Inferior parietal cortex (tissue), 1 donor: ENCODE measurements around the gene ALKBH1.
A peak's percentile ranks its signal among the peaks of the same experiment; 100 is the strongest.
"Not testable (repeated sequence)": the region's sequence is repeated elsewhere in the genome, so short reads cannot be mapped to it uniquely, and the experiment has no call there.

ENCODE experiments used
- DNase-seq: peaks from one replicate; pipeline ENCODE4 v3.0.0-alpha.2; 2016; ENCODE audit errors: extremely low spot score

ALKBH1 gene

DNA sequence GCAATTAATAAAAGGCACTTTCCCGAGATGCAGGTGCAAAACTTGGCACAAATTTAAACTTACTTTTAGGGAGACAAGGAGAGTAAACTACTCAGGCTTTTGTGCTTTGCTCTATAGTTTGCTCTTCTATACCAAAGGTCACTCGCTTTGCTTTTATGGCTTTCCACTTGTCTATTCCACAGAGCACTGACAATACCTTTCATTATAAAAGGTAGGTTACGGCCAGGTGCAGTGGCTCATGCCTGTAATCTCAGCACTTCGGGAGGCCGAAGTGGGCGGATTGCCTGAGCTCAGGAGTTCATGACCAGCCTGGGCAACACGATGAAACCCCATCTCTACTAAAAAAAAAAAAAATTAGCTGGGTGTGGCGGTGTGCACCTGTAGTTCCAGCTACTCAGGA lies 32.9 kb downstream of the ALKBH1 start:
- DNase-seq: no peak

GRCh38 chr14:77673193-77673592 lies 34.6 kb downstream of the ALKBH1 start:
- DNase-seq: no peak

- no peak for DNase-seq
Observed at GRCh38 chr14:77667331-77667730, 40.5 kb downstream of the ALKBH1 start.

DNA sequence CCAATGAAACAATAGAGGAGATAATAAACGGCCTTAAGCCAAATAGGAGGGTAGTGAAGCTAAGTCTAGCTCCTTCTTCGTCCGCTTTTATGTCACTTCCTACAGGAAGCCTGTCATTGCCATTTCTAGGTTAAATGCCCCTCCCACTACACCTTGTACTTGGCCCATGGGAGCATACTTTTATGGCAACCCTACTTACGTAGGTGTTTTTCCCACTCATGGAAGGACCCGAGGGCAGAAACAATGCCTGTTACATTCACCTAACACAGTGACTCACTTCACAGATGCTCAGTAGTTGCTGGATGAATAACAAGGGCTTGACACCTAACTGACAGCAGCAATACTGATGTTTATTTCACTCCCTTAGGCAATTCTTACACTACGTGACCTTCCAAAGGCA lies 44.5 kb downstream of the ALKBH1 start:
- DNase-seq: no peak

DNA sequence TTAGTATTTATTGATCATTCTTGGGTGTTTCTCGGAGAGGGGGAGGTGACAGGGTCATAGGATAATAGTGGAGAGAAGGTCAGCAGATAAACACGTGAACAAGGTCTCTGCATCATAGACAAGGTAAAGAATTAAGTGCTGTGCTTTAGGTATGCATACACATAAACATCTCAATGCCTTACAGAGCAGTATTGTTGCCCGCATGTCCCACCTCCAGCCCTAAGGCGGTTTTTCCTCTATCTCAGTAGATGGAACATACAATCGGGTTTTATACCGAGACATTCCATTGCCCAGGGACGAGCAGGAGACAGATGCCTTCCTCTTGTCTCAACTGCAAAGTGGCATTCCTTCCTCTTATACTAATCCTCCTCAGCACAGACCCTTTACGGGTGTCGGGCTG lies 46.3 kb downstream of the ALKBH1 start:
- DNase-seq: not testable (repeated sequence)

DNA sequence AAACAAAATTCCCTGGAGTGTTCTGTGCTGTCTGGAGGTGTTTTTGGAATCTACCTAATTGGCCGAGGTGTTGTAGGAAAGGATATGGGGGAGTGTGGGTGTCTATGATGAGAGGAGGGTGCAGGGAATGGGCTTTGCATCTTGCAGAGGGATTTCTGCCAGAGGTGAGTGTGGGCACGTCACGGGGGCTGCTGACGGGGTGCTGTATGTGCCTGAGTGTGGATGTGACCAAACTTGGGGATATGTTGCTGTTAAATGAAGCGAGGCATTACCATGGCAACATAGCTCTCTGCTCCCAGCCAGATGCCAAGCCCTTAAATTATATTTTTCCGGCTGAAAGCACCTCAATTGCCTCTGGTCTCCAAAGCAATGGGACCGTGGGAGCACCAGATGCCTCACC lies 47.1 kb downstream of the ALKBH1 start:
- peak; percentile 38 for DNase-seq

- no peak for DNase-seq
Observed at GRCh38 chr14:77659831-77660230, 48.0 kb downstream of the ALKBH1 start.

DNA sequence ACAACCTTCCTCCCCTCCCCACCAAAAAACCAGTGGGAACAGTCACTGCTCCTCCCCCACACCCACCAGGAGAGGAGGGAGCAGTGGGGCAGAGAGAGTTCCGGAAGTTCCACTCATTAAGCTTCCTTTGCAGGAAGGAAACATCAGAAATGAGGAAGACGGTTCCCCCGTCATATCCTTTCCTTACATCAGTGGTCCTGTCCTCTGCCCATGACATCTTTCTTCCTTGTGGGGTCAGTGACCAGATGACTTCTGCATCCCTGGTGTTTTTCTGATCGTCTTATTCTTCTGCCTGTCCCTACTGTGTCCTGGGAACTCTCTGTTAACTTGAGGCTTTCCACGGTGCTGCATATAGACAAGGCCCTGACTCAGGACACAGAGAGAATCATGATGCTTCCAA lies 50.5 kb downstream of the ALKBH1 start:
- DNase-seq: no peak

- no peak for DNase-seq
Observed at GRCh38 chr14:77654001-77654441, 53.8 kb downstream of the ALKBH1 start.

DNA sequence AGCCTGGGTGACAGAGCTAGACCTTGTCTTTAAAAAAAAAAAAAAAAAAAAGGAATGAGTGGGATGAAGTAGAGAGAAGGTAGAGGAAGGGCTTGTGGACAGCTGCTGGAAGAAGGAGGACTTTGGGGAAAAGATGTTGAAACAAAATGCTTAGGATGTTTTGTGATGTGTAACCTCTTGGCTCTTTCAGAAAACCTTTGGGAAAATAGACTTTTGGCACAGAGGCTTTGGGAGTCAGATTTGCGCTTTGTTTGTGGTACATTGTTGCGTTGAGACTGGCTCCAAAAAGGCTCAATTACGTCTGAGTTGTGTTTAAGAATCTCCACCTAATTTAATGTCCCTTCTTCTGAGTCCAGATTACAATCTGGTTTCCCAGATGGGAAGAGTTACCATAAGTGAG lies 58.5 kb downstream of the ALKBH1 start:
- no peak for DNase-seq

GRCh38 chr14:77648520-77649200 lies 59.2 kb downstream of the ALKBH1 start:
- no peak for DNase-seq

DNA sequence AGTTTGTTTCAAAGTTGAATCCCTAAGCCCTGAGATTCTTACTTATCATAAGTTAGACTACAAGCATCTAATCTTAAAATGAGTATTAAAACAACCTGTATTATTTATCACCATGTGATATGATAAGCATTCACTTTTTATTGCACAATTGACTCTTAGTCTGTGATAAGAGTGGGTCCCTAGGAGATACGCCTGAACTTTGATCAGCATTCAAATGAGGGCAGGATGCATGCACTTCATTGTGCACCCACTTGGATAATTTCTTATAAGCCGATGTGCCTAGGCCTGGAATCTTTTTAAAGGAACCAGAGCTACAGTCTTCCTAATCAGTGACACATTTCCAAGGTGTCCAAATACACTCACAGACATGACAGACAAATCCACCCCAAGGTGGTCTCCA lies 60.0 kb downstream of the ALKBH1 start:
- DNase-seq: no peak

DNA sequence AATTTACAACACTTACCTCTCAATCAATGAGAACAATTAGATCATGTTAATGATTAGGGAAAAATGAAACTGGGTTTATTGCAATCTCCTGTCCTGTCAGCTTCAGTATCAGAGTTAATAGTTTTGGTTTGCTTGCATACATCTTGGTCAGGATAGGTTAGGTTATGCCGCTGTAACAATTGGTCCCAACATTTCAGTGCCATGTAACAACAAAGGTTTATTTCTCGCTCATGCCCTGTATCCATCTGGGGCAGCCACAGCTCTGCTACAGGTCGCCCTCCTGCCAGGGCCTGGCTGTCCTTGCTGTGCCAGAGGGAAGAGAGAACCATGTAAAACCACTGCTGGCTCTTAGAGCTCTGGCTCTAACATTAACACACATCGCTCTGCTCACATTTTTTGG lies 60.9 kb downstream of the ALKBH1 start:
- no peak for DNase-seq

- no peak for DNase-seq
Observed at GRCh38 chr14:77645520-77646230, 62.1 kb downstream of the ALKBH1 start.

- DNase-seq: no peak
Observed at GRCh38 chr14:77642407-77642806, 65.4 kb downstream of the ALKBH1 start.

- no peak for DNase-seq
Observed at GRCh38 chr14:77641534-77642341, 66.1 kb downstream of the ALKBH1 start.

- DNase-seq: no peak
Observed at GRCh38 chr14:77640756-77641533, 66.9 kb downstream of the ALKBH1 start.

GRCh38 chr14:77638771-77639171 lies 69.1 kb downstream of the ALKBH1 start:
- DNase-seq: no peak

- DNase-seq: not testable (repeated sequence)
Observed at GRCh38 chr14:77635869-77636268, 72.0 kb downstream of the ALKBH1 start.

DNA sequence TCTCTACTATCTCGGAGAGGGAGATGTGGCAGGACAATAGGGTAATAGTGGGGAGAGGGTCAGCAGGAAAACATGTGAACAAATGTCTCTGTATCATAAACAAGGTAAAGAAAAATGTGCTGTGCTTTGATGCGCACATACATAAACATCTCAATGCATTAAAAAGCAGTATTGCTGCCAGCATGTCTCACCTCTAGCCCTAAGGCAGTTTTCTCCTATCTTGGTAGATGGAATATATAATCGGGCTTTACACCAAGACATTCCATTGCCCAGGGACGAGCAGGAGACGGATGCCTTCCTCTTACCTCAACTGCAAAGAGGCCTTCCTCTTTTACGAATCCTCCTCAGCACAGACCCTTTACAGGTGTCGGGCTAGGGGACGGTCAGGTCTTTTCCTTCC lies 72.4 kb downstream of the ALKBH1 start:
- not testable (repeated sequence) for DNase-seq

DNA sequence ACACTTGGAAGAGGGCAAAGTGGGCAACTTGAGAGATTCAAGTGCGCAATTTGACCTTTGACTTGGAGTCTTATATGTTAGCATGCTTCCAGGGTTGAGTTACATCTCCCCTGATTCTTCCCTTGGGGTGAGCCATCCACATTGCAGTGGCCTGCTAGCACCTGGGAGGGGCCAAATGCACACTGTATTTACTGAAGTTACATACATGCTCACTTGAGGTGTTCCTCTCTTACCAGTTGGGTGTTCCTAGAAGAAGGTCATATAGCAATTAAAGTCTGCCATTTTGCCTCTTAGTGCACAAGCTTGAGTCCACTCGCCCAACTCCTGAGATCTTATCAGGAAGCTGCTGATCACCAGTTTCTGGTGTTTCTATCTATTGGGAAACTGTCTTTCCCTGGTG lies 77.7 kb downstream of the ALKBH1 start:
- no peak for DNase-seq

GRCh38 chr14:77625360-77625759 lies 82.5 kb downstream of the ALKBH1 start:
- DNase-seq: no peak
